ENCODE results near the gene HIGD2B.
"Not testable (repeated sequence)": the region's sequence is repeated elsewhere in the genome, so short reads cannot be mapped to it uniquely, and the experiment has no call there.

The HIGD2B gene

GRCh38 chr15:72665706-72666105, 20.3 kb downstream of the HIGD2B start:
- DNase-seq (ENCODE audit: low spot score in 2 of 2); ATAC-seq (replicated peaks; ENCODE audit: extremely low read depth, poor library complexity, severe bottlenecking); H3K27me3 Mint-ChIP-seq; H3K9me3 Mint-ChIP-seq; H3K4me1 Mint-ChIP-seq; H3K4me3 Mint-ChIP-seq; H3K27ac Mint-ChIP-seq (ENCODE audit: low read depth); H3K36me3 Mint-ChIP-seq (ENCODE audit: insufficient read depth): not testable (repeated sequence)

GRCh38 chr15:72663931-72664330, 22.1 kb downstream of the HIGD2B start:
- H3K27me3 Mint-ChIP-seq; H3K4me1 Mint-ChIP-seq; ATAC-seq (replicated peaks; ENCODE audit: extremely low read depth, poor library complexity, severe bottlenecking); H3K4me3 Mint-ChIP-seq; H3K36me3 Mint-ChIP-seq (ENCODE audit: insufficient read depth); DNase-seq (ENCODE audit: low spot score in 2 of 2); H3K9me3 Mint-ChIP-seq; H3K27ac Mint-ChIP-seq (ENCODE audit: low read depth): not testable (repeated sequence)

GRCh38 chr15:72661081-72661480, 24.9 kb downstream of the HIGD2B start:
- H3K36me3 Mint-ChIP-seq (ENCODE audit: insufficient read depth); H3K27ac Mint-ChIP-seq (ENCODE audit: low read depth); H3K9me3 Mint-ChIP-seq; H3K4me3 Mint-ChIP-seq; DNase-seq (ENCODE audit: low spot score in 2 of 2); ATAC-seq (replicated peaks; ENCODE audit: extremely low read depth, poor library complexity, severe bottlenecking); H3K27me3 Mint-ChIP-seq; H3K4me1 Mint-ChIP-seq: not testable (repeated sequence)

GRCh38 chr15:72656014-72656413, 30.0 kb downstream of the HIGD2B start:
- not testable (repeated sequence) for DNase-seq (ENCODE audit: low spot score in 2 of 2); H3K27me3 Mint-ChIP-seq; H3K4me1 Mint-ChIP-seq; H3K27ac Mint-ChIP-seq (ENCODE audit: low read depth); H3K4me3 Mint-ChIP-seq; ATAC-seq (replicated peaks; ENCODE audit: extremely low read depth, poor library complexity, severe bottlenecking); H3K9me3 Mint-ChIP-seq; H3K36me3 Mint-ChIP-seq (ENCODE audit: insufficient read depth)

GRCh38 chr15:72654397-72654796, 31.6 kb downstream of the HIGD2B start, which contains the start of gene GOLGA6B:
GOLGA6B (plus strand) TSS chr15:72654697; CDS start chr15:72654738, 41 bp downstream.
- H3K9me3 Mint-ChIP-seq; ATAC-seq (replicated peaks; ENCODE audit: extremely low read depth, poor library complexity, severe bottlenecking); H3K27ac Mint-ChIP-seq (ENCODE audit: low read depth); H3K4me3 Mint-ChIP-seq; H3K4me1 Mint-ChIP-seq; H3K36me3 Mint-ChIP-seq (ENCODE audit: insufficient read depth); H3K27me3 Mint-ChIP-seq; DNase-seq (ENCODE audit: low spot score in 2 of 2): not testable (repeated sequence)

- DNase-seq (ENCODE audit: low spot score in 2 of 2); H3K9me3 Mint-ChIP-seq: not testable (repeated sequence)
Measured at GRCh38 chr15:72648631-72649253, 37.2 kb downstream of the HIGD2B start.

GRCh38 chr15:72642271-72642670, 43.7 kb downstream of the HIGD2B start:
- not testable (repeated sequence) for H3K27ac Mint-ChIP-seq (ENCODE audit: low read depth); ATAC-seq (replicated peaks; ENCODE audit: extremely low read depth, poor library complexity, severe bottlenecking); H3K27me3 Mint-ChIP-seq; DNase-seq (ENCODE audit: low spot score in 2 of 2); H3K36me3 Mint-ChIP-seq (ENCODE audit: insufficient read depth); H3K9me3 Mint-ChIP-seq; H3K4me3 Mint-ChIP-seq; H3K4me1 Mint-ChIP-seq

More at GRCh38 chr15:72648631-72649253, 37.2 kb downstream of the HIGD2B start:
- not testable (repeated sequence) for H3K4me3 Mint-ChIP-seq; H3K27ac Mint-ChIP-seq (ENCODE audit: low read depth); ATAC-seq (replicated peaks; ENCODE audit: extremely low read depth, poor library complexity, severe bottlenecking); H3K27me3 Mint-ChIP-seq; H3K36me3 Mint-ChIP-seq (ENCODE audit: insufficient read depth); H3K4me1 Mint-ChIP-seq

GRCh38 chr15:72639759-72640483, 46.1 kb downstream of the HIGD2B start:
- not testable (repeated sequence) for H3K4me1 Mint-ChIP-seq; H3K4me3 Mint-ChIP-seq; H3K9me3 Mint-ChIP-seq; H3K36me3 Mint-ChIP-seq (ENCODE audit: insufficient read depth); ATAC-seq (replicated peaks; ENCODE audit: extremely low read depth, poor library complexity, severe bottlenecking); DNase-seq (ENCODE audit: low spot score in 2 of 2); H3K27me3 Mint-ChIP-seq; H3K27ac Mint-ChIP-seq (ENCODE audit: low read depth)

GRCh38 chr15:72636519-72637282, 49.3 kb downstream of the HIGD2B start:
- H3K27me3 Mint-ChIP-seq; H3K4me1 Mint-ChIP-seq; H3K36me3 Mint-ChIP-seq (ENCODE audit: insufficient read depth); H3K9me3 Mint-ChIP-seq: not testable (repeated sequence)
- H3K27ac Mint-ChIP-seq (ENCODE audit: low read depth): peak overlapping the region; percentile 84
- H3K4me3 Mint-ChIP-seq: peak overlapping the region; percentile 73
- DNase-seq (ENCODE audit: low spot score in 2 of 2) (peak in 1 of 2 donors; percentile 35), ATAC-seq (replicated peaks; ENCODE audit: extremely low read depth, poor library complexity, severe bottlenecking) (peak; percentile 37)

- H3K4me3 Mint-ChIP-seq; H3K36me3 Mint-ChIP-seq (ENCODE audit: insufficient read depth); H3K4me1 Mint-ChIP-seq; DNase-seq (ENCODE audit: low spot score in 2 of 2); H3K27ac Mint-ChIP-seq (ENCODE audit: low read depth); H3K27me3 Mint-ChIP-seq; H3K9me3 Mint-ChIP-seq; ATAC-seq (replicated peaks; ENCODE audit: extremely low read depth, poor library complexity, severe bottlenecking): not testable (repeated sequence)
Measured at GRCh38 chr15:72629068-72629570, 56.9 kb downstream of the HIGD2B start.

GRCh38 chr15:72628249-72629067, 57.5 kb downstream of the HIGD2B start:
- not testable (repeated sequence) for H3K4me1 Mint-ChIP-seq; H3K9me3 Mint-ChIP-seq; H3K27ac Mint-ChIP-seq (ENCODE audit: low read depth); H3K36me3 Mint-ChIP-seq (ENCODE audit: insufficient read depth); H3K27me3 Mint-ChIP-seq; DNase-seq (ENCODE audit: low spot score in 2 of 2); ATAC-seq (replicated peaks; ENCODE audit: extremely low read depth, poor library complexity, severe bottlenecking); H3K4me3 Mint-ChIP-seq

- H3K4me1 Mint-ChIP-seq; H3K4me3 Mint-ChIP-seq; H3K36me3 Mint-ChIP-seq (ENCODE audit: insufficient read depth); H3K9me3 Mint-ChIP-seq; H3K27ac Mint-ChIP-seq (ENCODE audit: low read depth); DNase-seq (ENCODE audit: low spot score in 2 of 2); H3K27me3 Mint-ChIP-seq; ATAC-seq (replicated peaks; ENCODE audit: extremely low read depth, poor library complexity, severe bottlenecking): not testable (repeated sequence)
Measured at GRCh38 chr15:72626153-72626552, 59.8 kb downstream of the HIGD2B start.

Data from central memory CD8-positive, alpha-beta T cell (primary cell).